Measurements from ENCODE around the gene DENND4A.
"Not testable (repeated sequence)": the region's sequence is repeated elsewhere in the genome, so short reads cannot be mapped to it uniquely, and the experiment has no call there.

DENND4A gene

GRCh38 chr15:65631503-65631902, 160.6 kb downstream of the DENND4A start:
- DNase-seq (ENCODE audit: low read depth), result no peak

GRCh38 chr15:65630760-65631159, 161.3 kb downstream of the DENND4A start:
- DNase-seq (ENCODE audit: low read depth), result no peak

GRCh38 chr15:65629548-65629947, 162.5 kb downstream of the DENND4A start:
- no peak for DNase-seq (ENCODE audit: low read depth)

- no peak for DNase-seq (ENCODE audit: low read depth)
Measured at GRCh38 chr15:65626856-65627255, 165.2 kb downstream of the DENND4A start.

GRCh38 chr15:65623103-65623502, 169.0 kb downstream of the DENND4A start:
- no peak for DNase-seq (ENCODE audit: low read depth)

GRCh38 chr15:65621638-65622037, 170.5 kb downstream of the DENND4A start, which contains the start of gene SLC24A1:
Gene SLC24A1 (plus strand): TSS chr15:65621938. CDS start chr15:65624081, 2,143 bp downstream.
- no peak for DNase-seq (ENCODE audit: low read depth)

GRCh38 chr15:65620833-65621232, 171.3 kb downstream of the DENND4A start:
- DNase-seq (ENCODE audit: low read depth), result no peak

GRCh38 chr15:65619626-65620290, 172.3 kb downstream of the DENND4A start:
- DNase-seq (ENCODE audit: low read depth), result no peak

GRCh38 chr15:65618560-65619109, 173.5 kb downstream of the DENND4A start:
- no peak for DNase-seq (ENCODE audit: low read depth)

GRCh38 chr15:65615887-65616286, 176.2 kb downstream of the DENND4A start:
- DNase-seq (ENCODE audit: low read depth), result not testable (repeated sequence)

GRCh38 chr15:65612949-65613744, 178.9 kb downstream of the DENND4A start:
- no peak for DNase-seq (ENCODE audit: low read depth)

- DNase-seq (ENCODE audit: low read depth), result no peak
Measured at GRCh38 chr15:65612616-65612946, 179.5 kb downstream of the DENND4A start.

- no peak for DNase-seq (ENCODE audit: low read depth)
Measured at GRCh38 chr15:65611888-65612615, 180.0 kb downstream of the DENND4A start.

- DNase-seq (ENCODE audit: low read depth), result peak; percentile 88
Measured at GRCh38 chr15:65610871-65611718, 181.0 kb downstream of the DENND4A start, which contains the start of gene INTS14. Gene INTS14 (minus strand): TSS chr15:65611131. CDS start chr15:65607380, 3,751 bp downstream.
